SK-N-SH (cell line): Measurements from ENCODE around the gene CNTNAP5. TPM values are rescaled to one million over a fixed set of nuclear protein-coding genes. Genes with fewer than 3 reads are reported as not detected.

Source experiments
- CTCF ChIA-PET: fragments of 300-600, 350-600 bp; formaldehyde crosslinking; extraction: SDS; loops from one replicate; lab custom pipeline; 2021; lab: Yijun Ruan, JAX
- POLR2A ChIA-PET: fragments of 350-600 bp; sonication (Branson Sonifier 250); formaldehyde crosslinking; extraction: SDS; loops from one replicate; lab custom pipeline; 2020; ENCODE audit warnings: antibody characterized with exemption, inconsistent platforms; lab: Yijun Ruan, JAX
- DNase-seq: peaks from one replicate; pipeline ENCODE4 v3.0.0; 2012
- H2AFZ ChIP-seq: fragments of 200-600 bp; sonication (generic); 2 replicates; pipeline ENCODE4 v1.8.1; 2016; ENCODE audit warnings: antibody characterized with exemption, mild to moderate bottlenecking, low read depth
- H3F3A ChIP-seq: fragments of 200-600 bp; sonication (generic); replicated peaks from 2 replicates; pipeline ENCODE3; 2016; ENCODE audit warnings: antibody characterized with exemption, mild to moderate bottlenecking; ENCODE audit not compliant: insufficient read depth
- H3K27ac ChIP-seq, 2 experiments: fragments of 200-500 bp in 1 of 2; fragments of 200-600 bp in 1 of 2; sonication (Bioruptor generic) in 1 of 2; sonication (generic), shearing (Covaris generic) in 1 of 2; 2 replicates each; pipeline versions ENCODE4 v1.5.1 to v1.6.1; 2014 to 2016; ENCODE audit warnings: low read depth in 2 of 2, inconsistent platforms in 1 of 2, low read length in 1 of 2, mild to moderate bottlenecking in 1 of 2, mixed read lengths in 1 of 2
- H3K27me3 ChIP-seq: fragments of 200-600 bp; sonication (generic), shearing (Covaris generic); 2 replicates; pipeline ENCODE4 v1.6.1; 2016; ENCODE audit warnings: mixed run types; ENCODE audit not compliant: insufficient read depth
- H3K36me3 ChIP-seq, 2 experiments: fragments of 200-500 bp in 1 of 2; fragments of 200-600 bp in 1 of 2; sonication (Bioruptor generic) in 1 of 2; sonication (generic) in 1 of 2; replicated peaks in 1 of 2; 2 replicates each; pipeline versions ENCODE3 to v1.5.1; 2014 to 2016; ENCODE audit warnings: low read length in 1 of 2, mild to moderate bottlenecking in 1 of 2; ENCODE audit not compliant: insufficient read depth in 2 of 2, control insufficient read depth in 1 of 2
- H3K4me1 ChIP-seq, 2 experiments: fragments of 200-500 bp in 1 of 2; fragments of 200-600 bp in 1 of 2; sonication (Bioruptor generic) in 1 of 2; sonication (generic), shearing (Covaris generic) in 1 of 2; 2 replicates each; pipeline versions ENCODE4 v1.5.1 to v1.6.1; 2014 to 2016; ENCODE audit warnings: low read depth in 1 of 2, low read length in 1 of 2, mixed run types in 1 of 2; ENCODE audit not compliant: insufficient read depth in 2 of 2, control insufficient read depth in 1 of 2
- H3K4me2 ChIP-seq: fragments of 200-600 bp; sonication (generic), shearing (Covaris generic); 2 replicates; pipeline ENCODE4 v1.6.1; 2017; ENCODE audit warnings: mixed run types
- H3K4me3 ChIP-seq, 2 experiments: fragments of 200-500 bp in 1 of 2; fragments of 200-600 bp in 1 of 2; sonication (Bioruptor generic) in 1 of 2; sonication (generic), shearing (Covaris generic) in 1 of 2; 2 replicates each; pipeline versions ENCODE4 v1.5.1 to v1.8.1; 2014 to 2016; ENCODE audit warnings: low read depth in 2 of 2, inconsistent platforms in 1 of 2, low read length in 1 of 2, mild to moderate bottlenecking in 1 of 2, mixed read lengths in 1 of 2, moderate library complexity in 1 of 2
- H3K79me2 ChIP-seq: fragments of 200-600 bp; sonication (generic); 2 replicates; pipeline ENCODE4 v1.8.1; 2017; ENCODE audit warnings: mild to moderate bottlenecking; ENCODE audit not compliant: insufficient read depth
- H3K9ac ChIP-seq: fragments of 200-600 bp; sonication (generic); 2 replicates; pipeline ENCODE4 v1.6.1; 2017; ENCODE audit warnings: mixed run types
- H3K9me2 ChIP-seq: fragments of 200-600 bp; sonication (generic); 2 replicates; pipeline ENCODE4 v1.6.1; 2017; ENCODE audit warnings: mixed run types
- H3K9me3 ChIP-seq: fragments of 200-600 bp; sonication (generic); 2 replicates; pipeline ENCODE4 v1.6.1; 2017; ENCODE audit warnings: mixed run types, mild to moderate bottlenecking, moderate library complexity
- H4K20me1 ChIP-seq: fragments of 200-600 bp; sonication (generic); 2 replicates; pipeline ENCODE4 v1.6.1; 2017; ENCODE audit warnings: mild to moderate bottlenecking, mixed run types; ENCODE audit not compliant: insufficient read depth
- CHD2 ChIP-seq: fragments of 150-350 bp; IDR thresholded peaks from 2 replicates; pipeline ENCODE4 v1.6.1; 2018; ENCODE audit warnings: low read length; ENCODE audit not compliant: partially characterized antibody
- CTCF ChIP-seq: fragments of 200-600 bp; sonication (generic); IDR thresholded peaks from 2 replicates; pipeline ENCODE4 v1.6.1; 2017; ENCODE audit warnings: antibody characterized with exemption, mild to moderate bottlenecking, moderate library complexity
- EZH2phosphoT487 ChIP-seq: fragments of 200-600 bp; sonication (generic); IDR thresholded peaks from 2 replicates; pipeline ENCODE4 v1.6.1; 2017; ENCODE audit warnings: low read depth, mixed run types, mild to moderate bottlenecking, antibody characterized with exemption, moderate library complexity, borderline replicate concordance
- FOSL2 ChIP-seq: IDR thresholded peaks from 2 replicates; pipeline ENCODE4 v1.4.0; 2012; ENCODE audit warnings: low read depth, mild to moderate bottlenecking, moderate library complexity, borderline replicate concordance
- FOXM1 ChIP-seq: IDR thresholded peaks from 2 replicates; pipeline ENCODE4 v1.4.0; 2012; ENCODE audit warnings: low read depth, mild to moderate bottlenecking
- JUND ChIP-seq: IDR thresholded peaks from 2 replicates; pipeline ENCODE4 v1.4.0; 2012
- MAX ChIP-seq: IDR thresholded peaks from 2 replicates; pipeline ENCODE4 v1.4.0; 2012; ENCODE audit warnings: low read depth
- MEF2A ChIP-seq: IDR thresholded peaks from 2 replicates; pipeline ENCODE4 v1.4.0; 2012; ENCODE audit warnings: low read depth, borderline replicate concordance
- MXI1 ChIP-seq: IDR thresholded peaks from 2 replicates; pipeline ENCODE4 v1.6.1; 2012; ENCODE audit warnings: mild to moderate bottlenecking, low read depth, low read length, improper control_type of control experiment
- NFIC ChIP-seq: IDR thresholded peaks from 2 replicates; pipeline ENCODE4 v1.4.0; 2012; ENCODE audit warnings: borderline replicate concordance
- POLR2AphosphoS5 ChIP-seq: IDR thresholded peaks from 2 replicates; pipeline ENCODE4 v1.6.1; 2012; ENCODE audit warnings: low read depth, low read length
- RAD21 ChIP-seq: IDR thresholded peaks from 2 replicates; pipeline ENCODE4 v1.6.1; 2012; ENCODE audit warnings: mild to moderate bottlenecking, low read length
- RCOR1 ChIP-seq: fragments of 150-350 bp; IDR thresholded peaks from 2 replicates; pipeline ENCODE4 v1.6.1; 2017; ENCODE audit warnings: antibody characterized with exemption, low read length
- REST ChIP-seq: IDR thresholded peaks from 2 replicates; pipeline ENCODE4 v1.6.1; 2012; ENCODE audit warnings: mild to moderate bottlenecking, low read depth, low read length, moderate library complexity
- RFX5 ChIP-seq: IDR thresholded peaks from 2 replicates; pipeline ENCODE4 v1.6.1; 2012; ENCODE audit warnings: mild to moderate bottlenecking, improper control_type of control experiment, low read length
- RXRA ChIP-seq: IDR thresholded peaks from 2 replicates; pipeline ENCODE4 v1.4.0; 2012; ENCODE audit warnings: low read depth, mild to moderate bottlenecking, borderline replicate concordance
- SIN3A ChIP-seq: IDR thresholded peaks from 2 replicates; pipeline ENCODE4 v1.6.1; 2012; ENCODE audit warnings: low read depth, mild to moderate bottlenecking, low read length, moderate library complexity, borderline replicate concordance
- SMC3 ChIP-seq: IDR thresholded peaks from 2 replicates; pipeline ENCODE4 v1.6.1; 2012; ENCODE audit warnings: low read depth, low read length, improper control_type of control experiment
- TAF1 ChIP-seq: IDR thresholded peaks from 2 replicates; pipeline ENCODE4 v1.6.1; 2012; ENCODE audit warnings: low read depth, mild to moderate bottlenecking, low read length, moderate library complexity, borderline replicate concordance
- TCF12 ChIP-seq: IDR thresholded peaks from 2 replicates; pipeline ENCODE4 v1.4.0; 2012
- WGBS: methylation state at CpG from one replicate; pipeline ENCODE4 v1.1.6; 2017; ENCODE audit warnings: low lambda C conversion rate; 5-methylcytosine and 5-hydroxymethylcytosine counted together
- polyA plus RNA-seq, 3 experiments: library from polyadenylated mRNA; depleted of rRNA; stranded (reverse); fragments of >200 nt; gene quantifications; 2 replicates each; pipeline ENCODE4 v1.2.3, GENCODE V29; 2012

The CNTNAP5 gene
- polyA plus RNA-seq, 1 of the 3 experiments (the other 2 are of a cell fraction), result 0.08 TPM

GRCh38 chr2:124570872-124571271, 545.8 kb downstream of the CNTNAP5 start:
- Histone ChIP-seq H3K4me2 (no peak overlapping the region), H4K20me1 (no peaks in the 10 kb centered on the region), H3K9ac (no peak overlapping the region), H3K79me2 (no peaks in the 10 kb centered on the region), H3K9me3 (no peaks in the 10 kb centered on the region), H3K27me3 (no peaks in the 10 kb centered on the region), H3K36me3 (no peaks in the 10 kb centered on the region), H3K27ac (no peak overlapping the region), H3K9me2 (no peaks in the 10 kb centered on the region), H3K4me3 (no peak overlapping the region), H3K4me1 (no peaks in the 10 kb centered on the region), H3F3A (no peaks in the 10 kb centered on the region), H2AFZ (no peak overlapping the region)
- TF ChIP-seq FOXM1 (no peak), TCF12 (no peak), EZH2phosphoT487 (no peak), RXRA (no peak), RAD21 (no peak), TAF1 (no peak), RCOR1 (no peak), POLR2AphosphoS5 (no peak), SMC3 (no peak), CHD2 (no peak), MAX (no peak), FOSL2 (no peak), MXI1 (no peak), REST (no peak)
- ChIA-PET CTCF (interaction anchor here (1.4 kb wide), 1 partner anchor 12 kb away, joined by 7 read pairs; no protein-coding TSS in a partner anchor), POLR2A (no interaction called here)
- no peak for DNase-seq

GRCh38 chr2:124571836-124572235, 546.7 kb downstream of the CNTNAP5 start:
- WGBS, result 29% methylated on average over 3 of the region's 3 CpGs
- DNase-seq, result no peak
- no peaks in the 10 kb centered on the region for H4K20me1 ChIP-seq
- no peaks in the 10 kb centered on the region for H3K9me3 ChIP-seq
- no peaks in the 10 kb centered on the region for H3K4me1 ChIP-seq
- H3K27ac ChIP-seq, result no peak overlapping the region
- TF ChIP-seq MXI1, result no peak
- no peak for TF ChIP-seq SMC3
- TF ChIP-seq SIN3A, result no peak
- TF ChIP-seq RCOR1, result no peak
- no peak for TF ChIP-seq RFX5
- TF ChIP-seq JUND, result no peak
- TF ChIP-seq CTCF, result no peak
- no peak for TF ChIP-seq TCF12
- TF ChIP-seq MEF2A, result no peak
- TF ChIP-seq CHD2, result no peak
- TF ChIP-seq RXRA, result no peak
- TF ChIP-seq NFIC, result no peak
- no peak for TF ChIP-seq POLR2AphosphoS5
- no peaks in the 10 kb centered on the region for H3F3A ChIP-seq
- H3K27me3 ChIP-seq, result no peaks in the 10 kb centered on the region
- H3K9me2 ChIP-seq, result no peaks in the 10 kb centered on the region
- H3K4me2 ChIP-seq, result no peak overlapping the region
- no peaks in the 10 kb centered on the region for H3K79me2 ChIP-seq
- H3K4me3 ChIP-seq, result no peak overlapping the region
- ChIA-PET POLR2A (no interaction called here), CTCF (no interaction called here)
- no peaks in the 10 kb centered on the region for H3K36me3 ChIP-seq
- no peak overlapping the region for H3K9ac ChIP-seq
- H2AFZ ChIP-seq, result no peak overlapping the region
